Measurements from ENCODE around the gene SSC4D. TPM values are rescaled to one million over a fixed set of nuclear protein-coding genes. Genes with fewer than 3 reads are reported as not detected.

SSC4D gene
- total and polyA plus RNA-seq, 9 of the 15 experiments (the other 6 are each of a cell fraction or from before 2014, with no cell fraction given), result 0.06 to 1.1 (median 0.85) TPM; not detected in 1

- TF ChIP-seq POLR3G (IDR thresholded peaks at IDR 0.05; ENCODE audit: extremely low read depth, insufficient read length, insufficient replicate concordance) (no peak), NR2C2 (CRISPR knock-in tag; IDR thresholded peaks at IDR 0.05) (no peak; the same call in 1 of the 2 replicates), NR2C2 (tag; IDR thresholded peaks at IDR 0.05) (no peak), TEAD1 (CRISPR knock-in tag; IDR thresholded peaks at IDR 0.05) (peak in 1 of 2 experiments; percentile 59; a peak in 1 of 4 replicates), EHMT2 (IDR thresholded peaks at IDR 0.05) (no peak), NFIC (IDR thresholded peaks at IDR 0.05) (peak; percentile 53; the same call in 1 of the 2 replicates), TAL1 (IDR thresholded peaks at IDR 0.05) (no peak), EP300 (IDR thresholded peaks at IDR 0.05; ENCODE audit: low read length) (no peak), ZNF583 (CRISPR knock-in tag; IDR thresholded peaks at IDR 0.05) (no peak), ZNF23 (CRISPR knock-in tag; IDR thresholded peaks at IDR 0.05) (no peak), TEAD2 (tag; IDR thresholded peaks at IDR 0.05) (no peak), STAT5B (CRISPR knock-in tag; IDR thresholded peaks at IDR 0.05) (no peak), ATF1 (CRISPR knock-in tag; IDR thresholded peaks at IDR 0.05) (peak; percentile 20; the same call in 1 of the 2 replicates), ATF1 (tag; IDR thresholded peaks at IDR 0.05) (peak; percentile 84), RBM17 (IDR thresholded peaks at IDR 0.05; ENCODE audit: borderline replicate concordance, low read depth, low read length) (no peak), ARID1B (IDR thresholded peaks at IDR 0.05) (0 out of 2 replicates have a peak, but pooled peaks have one; percentile 2), BRCA1 (IDR thresholded peaks at IDR 0.05) (no peak), BRCA1 (CRISPR knock-in tag; IDR thresholded peaks at IDR 0.05) (no peak), ZNF830 (CRISPR knock-in tag; IDR thresholded peaks at IDR 0.05) (0 out of 2 replicates have a peak, but pooled peaks have one; percentile 28), ZNF3 (CRISPR knock-in tag; IDR thresholded peaks at IDR 0.05) (no peak), ZNF354B (CRISPR knock-in tag; IDR thresholded peaks at IDR 0.05) (no peak), ZNF511 (CRISPR knock-in tag; IDR thresholded peaks at IDR 0.05) (peak; percentile 78), RERE (CRISPR knock-in tag; IDR thresholded peaks at IDR 0.05; ENCODE audit: borderline replicate concordance) (peak; percentile 95; the same call in 1 of the 2 replicates), ELF4 (CRISPR knock-in tag; IDR thresholded peaks at IDR 0.05) (no peak), PRPF4 (IDR thresholded peaks at IDR 0.05; ENCODE audit: insufficient read depth, low read depth, low read length, poor library complexity, severe bottlenecking) (peak; percentile 87), U2AF2 (optimal IDR thresholded peaks at IDR 0.05; ENCODE audit: low read depth, low read length) (no peak), ELF2 (CRISPR knock-in tag; IDR thresholded peaks at IDR 0.05) (peak; percentile 74)
Measured at GRCh38 chr7:76358481-76359110, 50.9 kb downstream of the SSC4D start, which contains the start of gene YWHAG (continued).

Measured in K562 (cell line).